OCI-LY7 (cell line): ENCODE data around the gene PSPN. TPM values are rescaled to one million over a fixed set of nuclear protein-coding genes. Genes with fewer than 3 reads are reported as not detected.
A peak's percentile ranks its signal among the peaks of the same experiment; 100 is the strongest.

Experiments
- BruUV-seq: library from RNA; stranded (reverse); fragments of 400-500 nt; replicated peaks from 2 replicates; lab custom pipeline; 2021; lab: Mats Ljungman, UMichigan
- CTCF ChIA-PET: fragments of 300-600 bp; sonication (Branson Sonifier 250); formaldehyde crosslinking; loops from one replicate; lab custom pipeline; 2022; ENCODE audit warnings: antibody characterized with exemption; ENCODE audit not compliant: unreplicated experiment; lab: Charles Lee
- POLR2A ChIA-PET: fragments of 300-600 bp; sonication (Branson Sonifier 250); formaldehyde crosslinking; loops from one replicate; lab custom pipeline; 2022; ENCODE audit warnings: antibody characterized with exemption; lab: Charles Lee
- DNase-seq: peaks from one replicate; pipeline ENCODE4 v3.0.0-alpha.2; 2015; ENCODE audit warnings: low spot score
- H2AFZ ChIP-seq: fragments of 200-600 bp; sonication (generic), shearing (Covaris generic); 2 replicates; pipeline ENCODE4 v1.6.1; 2014; ENCODE audit warnings: mild to moderate bottlenecking, antibody characterized with exemption, low read length, moderate library complexity
- H3K27ac ChIP-seq: fragments of 200-600 bp; sonication (generic); 2 replicates; pipeline ENCODE4 v1.5.1; 2014; ENCODE audit warnings: mixed run types, low read depth, mild to moderate bottlenecking, moderate library complexity, low read length, inconsistent platforms; ENCODE audit not compliant: poor library complexity, severe bottlenecking
- H3K36me3 ChIP-seq: fragments of 200-600 bp; sonication (generic); 2 replicates; pipeline ENCODE4 v1.6.1; 2014; ENCODE audit warnings: mild to moderate bottlenecking, antibody characterized with exemption, low read length, moderate library complexity, mixed read lengths; ENCODE audit not compliant: insufficient read depth
- H3K4me1 ChIP-seq: fragments of 200-600 bp; sonication (generic); 2 replicates; pipeline ENCODE4 v1.5.1; 2014; ENCODE audit warnings: mild to moderate bottlenecking, low read length; ENCODE audit not compliant: insufficient read depth, poor library complexity, severe bottlenecking
- H3K4me2 ChIP-seq: fragments of 200-600 bp; sonication (generic); 2 replicates; pipeline ENCODE4 v1.6.1; 2014; ENCODE audit warnings: mild to moderate bottlenecking, low read length
- H3K4me3 ChIP-seq: fragments of 200-600 bp; sonication (generic); 2 replicates; pipeline ENCODE4 v1.5.1; 2014; ENCODE audit warnings: mild to moderate bottlenecking, low read depth, low read length; ENCODE audit not compliant: poor library complexity, severe bottlenecking
- H3K79me2 ChIP-seq: fragments of 200-600 bp; sonication (generic); 2 replicates; pipeline ENCODE4 v1.6.1; 2016; ENCODE audit warnings: low read depth, mild to moderate bottlenecking, low read length, moderate library complexity, mixed read lengths; ENCODE audit not compliant: insufficient read depth
- H3K9me2 ChIP-seq: fragments of 200-600 bp; sonication (generic); 2 replicates; pipeline ENCODE4 v1.6.1; 2016; ENCODE audit warnings: mild to moderate bottlenecking, low read length, mixed read lengths; ENCODE audit not compliant: insufficient read depth
- H3K9me3 ChIP-seq: fragments of 200-600 bp; sonication (generic); 2 replicates; pipeline ENCODE4 v1.6.1; 2014; ENCODE audit warnings: mild to moderate bottlenecking, mixed run types, low read length, mixed read lengths
- H4K20me1 ChIP-seq: fragments of 200-600 bp; sonication (generic); 2 replicates; pipeline ENCODE4 v1.6.1; 2014; ENCODE audit warnings: mild to moderate bottlenecking, antibody characterized with exemption, low read length, moderate library complexity, mixed read lengths; ENCODE audit not compliant: insufficient read depth
- EZH2phosphoT487 ChIP-seq: fragments of 200-600 bp; sonication (generic); IDR thresholded peaks from 2 replicates; pipeline ENCODE4 v1.6.1; 2018; ENCODE audit warnings: low read depth, borderline replicate concordance, mild to moderate bottlenecking, mixed run types, antibody characterized with exemption, low read length, moderate library complexity, mixed read lengths
- intact Hi-C: fragments of 100-400 bp; cut with micrococcal nuclease; formaldehyde crosslinking; loops from one replicate; pipeline ENCODE4 v1.10.0; 2022; ENCODE audit not compliant: unreplicated experiment
- total RNA-seq, 2 experiments: library from RNA; depleted of rRNA in 1 of 2; stranded (reverse); fragments of >200 nt in 1 of 2; shearing (Covaris generic) in 1 of 2; gene quantifications; 2 replicates each; pipeline ENCODE4 v1.2.3, GENCODE V29; 2014 to 2022
- TF ChIP-seq, protein P1 (sequence below): fragments of 200-600 bp; sonication (generic); conservative IDR thresholded peaks from 2 replicates; pipeline ENCODE4 v1.5.1; 2014; ENCODE audit warnings: mild to moderate bottlenecking, antibody characterized with exemption, low read length, moderate library complexity, mixed read lengths

PSPN gene
- total RNA-seq, 2 experiments from 2014 or later: 1.6 to 2.1 TPM

DNA sequence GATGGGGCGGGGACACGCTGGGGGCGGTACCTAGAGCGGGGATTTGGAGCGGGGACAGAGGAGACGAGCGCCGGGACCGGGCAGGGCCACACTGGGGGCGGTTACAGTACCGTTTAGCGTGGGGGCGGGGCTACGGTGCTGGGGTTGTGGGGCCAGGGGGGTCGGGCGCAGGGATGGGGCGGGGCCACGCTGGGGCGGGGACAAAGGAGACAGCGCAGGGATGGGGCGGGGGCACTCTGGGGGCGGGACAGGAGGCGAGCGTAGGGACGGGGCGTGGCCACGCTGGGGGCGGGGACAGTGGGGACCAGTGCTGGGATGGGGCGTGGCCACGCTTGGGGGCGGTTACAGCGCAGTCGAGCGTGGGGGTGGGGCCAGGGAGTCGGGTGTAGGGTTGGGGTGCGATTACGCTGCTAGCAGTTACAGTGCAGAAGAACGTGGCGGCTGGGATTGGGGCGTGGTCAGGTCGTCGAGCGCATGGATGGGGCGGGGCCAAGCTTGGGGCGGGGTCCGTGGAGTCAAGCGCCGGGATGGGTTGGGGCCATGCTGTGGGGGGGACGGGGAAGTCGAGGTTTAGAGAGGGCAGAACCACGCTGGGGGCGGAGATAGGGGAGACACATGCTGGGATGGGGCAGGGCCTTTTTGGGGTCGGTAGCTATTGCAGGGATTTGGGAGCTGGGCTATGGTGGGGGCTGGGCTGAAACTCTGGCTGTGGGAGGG lies 2.5 kb downstream of the PSPN start:
- Histone ChIP-seq H2AFZ (peak overlapping the region; percentile 78), H3K27ac (peak overlapping the region; percentile 85), H4K20me1 (no peaks in the 10 kb centered on the region), H3K79me2 (no peaks in the 10 kb centered on the region), H3K36me3 (peaks cover 17% of the 10 kb centered on the region), H3K9me2 (no peaks in the 10 kb centered on the region), H3K4me1 (peaks cover 13% of the 10 kb centered on the region), H3K4me2 (peak overlapping the region; percentile 84), H3K4me3 (peak overlapping the region; percentile 84), H3K9me3 (no peaks in the 10 kb centered on the region)
- intact Hi-C loops: loop anchor here (2.0 kb wide), 2 partner anchors 52 to 364 kb away; partner anchors contain the start of genes GPR108 and KHSRP
- peak; percentile 98 for DNase-seq
- TF ChIP-seq, protein P1, sequence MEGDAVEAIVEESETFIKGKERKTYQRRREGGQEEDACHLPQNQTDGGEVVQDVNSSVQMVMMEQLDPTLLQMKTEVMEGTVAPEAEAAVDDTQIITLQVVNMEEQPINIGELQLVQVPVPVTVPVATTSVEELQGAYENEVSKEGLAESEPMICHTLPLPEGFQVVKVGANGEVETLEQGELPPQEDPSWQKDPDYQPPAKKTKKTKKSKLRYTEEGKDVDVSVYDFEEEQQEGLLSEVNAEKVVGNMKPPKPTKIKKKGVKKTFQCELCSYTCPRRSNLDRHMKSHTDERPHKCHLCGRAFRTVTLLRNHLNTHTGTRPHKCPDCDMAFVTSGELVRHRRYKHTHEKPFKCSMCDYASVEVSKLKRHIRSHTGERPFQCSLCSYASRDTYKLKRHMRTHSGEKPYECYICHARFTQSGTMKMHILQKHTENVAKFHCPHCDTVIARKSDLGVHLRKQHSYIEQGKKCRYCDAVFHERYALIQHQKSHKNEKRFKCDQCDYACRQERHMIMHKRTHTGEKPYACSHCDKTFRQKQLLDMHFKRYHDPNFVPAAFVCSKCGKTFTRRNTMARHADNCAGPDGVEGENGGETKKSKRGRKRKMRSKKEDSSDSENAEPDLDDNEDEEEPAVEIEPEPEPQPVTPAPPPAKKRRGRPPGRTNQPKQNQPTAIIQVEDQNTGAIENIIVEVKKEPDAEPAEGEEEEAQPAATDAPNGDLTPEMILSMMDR: no peak
- ChIA-PET CTCF (interaction anchor here (0.6 to 0.9 kb wide), 2 partner anchors 11 to 52 kb away, joined by 4 to 6 read pairs; partner anchors contain the start of gene CLPP), POLR2A (interaction anchor here (0.5 to 1.1 kb wide), 6 partner anchors 10 to 148 kb away, joined by 3 to 5 read pairs (median 4); partner anchors contain the start of gene KHSRP)
- no TSS peak for BruUV-seq

DNA sequence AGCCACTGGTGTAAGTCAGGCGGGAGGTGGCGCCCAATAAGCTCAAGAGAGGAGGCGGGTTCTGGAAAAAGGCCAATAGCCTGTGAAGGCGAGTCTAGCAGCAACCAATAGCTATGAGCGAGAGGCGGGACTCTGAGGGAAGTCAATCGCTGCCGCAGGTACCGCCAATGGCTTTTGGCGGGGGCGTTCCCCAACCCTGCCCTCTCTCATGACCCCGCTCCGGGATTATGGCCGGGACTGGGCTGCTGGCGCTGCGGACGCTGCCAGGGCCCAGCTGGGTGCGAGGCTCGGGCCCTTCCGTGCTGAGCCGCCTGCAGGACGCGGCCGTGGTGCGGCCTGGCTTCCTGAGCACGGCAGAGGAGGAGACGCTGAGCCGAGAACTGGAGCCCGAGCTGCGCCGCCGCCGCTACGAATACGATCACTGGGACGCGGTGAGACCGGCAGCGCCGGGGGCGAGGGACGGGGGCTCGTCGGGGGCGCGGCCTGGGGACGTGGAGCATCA lies 3.1 kb downstream of the PSPN start, which contains the start of gene ALKBH7:
TSS of gene ALKBH7 (plus strand) at position 201 of the 502 bp plus-strand sequence. CDS start at position 228, 27 bp downstream.
- H4K20me1 ChIP-seq: no peaks in the 10 kb centered on the region
- peak within 1 kb of the TSS; percentile 84 for H3K4me2 ChIP-seq
- peak within 1 kb of the TSS; percentile 85 for H3K27ac ChIP-seq
- intact Hi-C loops: loop anchor here (2.0 kb wide), 2 partner anchors 52 to 364 kb away; partner anchors contain the start of genes GPR108 and KHSRP
- ChIA-PET CTCF (interaction anchor here (0.6 to 0.9 kb wide), 2 partner anchors 11 to 162 kb away, joined by 3 to 6 read pairs; partner anchors contain the start of gene CLPP), POLR2A (interaction anchor here (0.6 to 1.1 kb wide), 7 partner anchors 10 to 233 kb away, joined by 3 to 5 read pairs (median 3); partner anchors contain the start of gene KHSRP)
- H3K36me3 ChIP-seq: peaks cover 19% of the 10 kb centered on the region
- no peaks in the 10 kb centered on the region for H3K79me2 ChIP-seq
- TF ChIP-seq, protein P1: no peak
- no peak for TF ChIP-seq EZH2phosphoT487
- DNase-seq: peak; percentile 100
- peaks cover 13% of the 10 kb centered on the region for H3K4me1 ChIP-seq
- H3K9me3 ChIP-seq: no peaks in the 10 kb centered on the region
- peak within 1 kb of the TSS; percentile 78 for H2AFZ ChIP-seq
- peak within 1 kb of the TSS; percentile 84 for H3K4me3 ChIP-seq
- no peaks in the 10 kb centered on the region for H3K9me2 ChIP-seq
- BruUV-seq: no TSS peak
